RWPE1 (cell line): Measurements from ENCODE around the gene PIGV.
"Not testable (repeated sequence)": the region's sequence is repeated elsewhere in the genome, so short reads cannot be mapped to it uniquely, and the experiment has no call there.

Experiments
- CTCF ChIA-PET: fragments of 350-600 bp; sonication (Branson Sonifier 250); formaldehyde crosslinking; extraction: SDS; loops from one replicate; lab custom pipeline; 2021; lab: Yijun Ruan, JAX
- POLR2A ChIA-PET: fragments of 400-600 bp; formaldehyde crosslinking; extraction: SDS; loops from one replicate; lab custom pipeline; 2020; ENCODE audit warnings: antibody characterized with exemption; ENCODE audit not compliant: low non-redundant PET; lab: Yijun Ruan, JAX
- DNase-seq: peaks from one replicate; pipeline ENCODE4 v3.0.0; 2012; ENCODE audit warnings: low spot score
- H3K27ac ChIP-seq: fragments of 450-650 bp; 2 replicates; pipeline ENCODE4 v1.5.1; 2017
- TF ChIP-seq, protein P1 (sequence below): fragments of 450-650 bp; conservative IDR thresholded peaks from 2 replicates; pipeline ENCODE4 v1.5.1; 2017; ENCODE audit warnings: low read depth, mild to moderate bottlenecking

Gene PIGV

DNA sequence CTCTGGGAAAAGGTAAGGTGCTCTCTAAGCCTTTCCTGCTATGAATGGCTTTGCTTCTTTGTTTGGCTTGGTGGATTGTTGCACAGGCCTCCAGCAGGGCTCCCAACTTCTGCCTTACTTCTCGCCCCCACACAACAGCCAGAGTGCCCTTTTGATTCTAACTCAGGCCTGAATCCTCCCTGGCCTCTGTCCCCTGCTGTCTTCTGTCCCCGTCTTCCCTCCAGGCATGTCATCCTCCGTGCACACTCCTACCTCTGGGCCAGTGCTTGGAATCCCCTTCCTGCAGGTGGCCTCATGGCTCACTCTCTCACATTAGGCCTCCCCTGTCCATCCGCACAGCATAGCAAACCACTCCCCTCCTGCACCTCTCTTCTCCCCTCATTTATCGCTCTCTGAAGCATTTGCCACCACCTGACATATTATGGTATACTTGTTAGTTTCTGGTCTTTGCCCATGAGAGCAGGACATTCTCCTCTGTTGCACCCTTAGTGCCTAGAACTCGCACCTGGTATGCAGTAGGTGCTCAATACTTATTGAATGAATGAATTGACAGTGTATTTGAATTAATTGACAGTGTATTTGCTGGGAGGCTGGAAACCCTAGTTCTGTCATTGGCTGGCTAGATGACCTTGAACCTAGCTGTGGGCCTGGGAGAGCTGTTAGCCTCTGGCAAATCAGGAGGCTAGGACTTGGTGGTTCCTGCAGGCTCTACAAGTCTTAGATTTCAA lies 41.6 kb downstream of the PIGV start:
- CTCF ChIA-PET = interaction anchor here (0.6 to 1.4 kb wide), 2 partner anchors 19 to 57 kb away, joined by 3 to 5 read pairs; no protein-coding TSS in a partner anchor
- TF ChIP-seq, protein P1, sequence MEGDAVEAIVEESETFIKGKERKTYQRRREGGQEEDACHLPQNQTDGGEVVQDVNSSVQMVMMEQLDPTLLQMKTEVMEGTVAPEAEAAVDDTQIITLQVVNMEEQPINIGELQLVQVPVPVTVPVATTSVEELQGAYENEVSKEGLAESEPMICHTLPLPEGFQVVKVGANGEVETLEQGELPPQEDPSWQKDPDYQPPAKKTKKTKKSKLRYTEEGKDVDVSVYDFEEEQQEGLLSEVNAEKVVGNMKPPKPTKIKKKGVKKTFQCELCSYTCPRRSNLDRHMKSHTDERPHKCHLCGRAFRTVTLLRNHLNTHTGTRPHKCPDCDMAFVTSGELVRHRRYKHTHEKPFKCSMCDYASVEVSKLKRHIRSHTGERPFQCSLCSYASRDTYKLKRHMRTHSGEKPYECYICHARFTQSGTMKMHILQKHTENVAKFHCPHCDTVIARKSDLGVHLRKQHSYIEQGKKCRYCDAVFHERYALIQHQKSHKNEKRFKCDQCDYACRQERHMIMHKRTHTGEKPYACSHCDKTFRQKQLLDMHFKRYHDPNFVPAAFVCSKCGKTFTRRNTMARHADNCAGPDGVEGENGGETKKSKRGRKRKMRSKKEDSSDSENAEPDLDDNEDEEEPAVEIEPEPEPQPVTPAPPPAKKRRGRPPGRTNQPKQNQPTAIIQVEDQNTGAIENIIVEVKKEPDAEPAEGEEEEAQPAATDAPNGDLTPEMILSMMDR = no peak
- peak overlapping the region; percentile 30 for H3K27ac ChIP-seq
- no peak for DNase-seq
- POLR2A ChIA-PET = interaction anchor here (0.7 kb wide), 1 partner anchor 131 kb away, joined by 3 read pairs; the partner anchor contains the start of gene KDF1

DNA sequence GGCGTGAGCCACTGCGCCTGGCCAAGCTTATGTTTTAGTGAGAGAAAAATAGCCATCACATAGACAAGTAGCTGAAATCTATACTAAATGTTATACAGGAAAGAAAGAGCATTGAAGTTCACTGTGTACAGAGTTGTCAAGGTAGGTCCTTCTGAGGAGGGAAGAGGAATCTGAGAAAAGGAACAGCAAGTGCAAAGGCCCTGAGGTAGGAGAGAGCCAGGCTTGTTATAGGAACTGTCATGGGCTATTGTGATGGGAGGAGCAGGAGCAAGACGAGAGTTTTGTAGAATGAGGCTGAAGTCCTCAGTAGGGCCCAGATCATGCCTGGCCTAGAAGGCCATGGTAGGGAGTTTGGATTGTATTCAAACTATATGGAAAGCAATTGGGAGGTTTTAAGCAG lies 43.3 kb downstream of the PIGV start:
- TF ChIP-seq, protein P1 = no peak
- no peak for DNase-seq
- no peak overlapping the region for H3K27ac ChIP-seq
- POLR2A ChIA-PET = no interaction called here
- CTCF ChIA-PET = interaction anchor here (0.6 to 1.4 kb wide), 2 partner anchors 21 to 215 kb away, joined by 3 to 4 read pairs; no protein-coding TSS in a partner anchor

DNA sequence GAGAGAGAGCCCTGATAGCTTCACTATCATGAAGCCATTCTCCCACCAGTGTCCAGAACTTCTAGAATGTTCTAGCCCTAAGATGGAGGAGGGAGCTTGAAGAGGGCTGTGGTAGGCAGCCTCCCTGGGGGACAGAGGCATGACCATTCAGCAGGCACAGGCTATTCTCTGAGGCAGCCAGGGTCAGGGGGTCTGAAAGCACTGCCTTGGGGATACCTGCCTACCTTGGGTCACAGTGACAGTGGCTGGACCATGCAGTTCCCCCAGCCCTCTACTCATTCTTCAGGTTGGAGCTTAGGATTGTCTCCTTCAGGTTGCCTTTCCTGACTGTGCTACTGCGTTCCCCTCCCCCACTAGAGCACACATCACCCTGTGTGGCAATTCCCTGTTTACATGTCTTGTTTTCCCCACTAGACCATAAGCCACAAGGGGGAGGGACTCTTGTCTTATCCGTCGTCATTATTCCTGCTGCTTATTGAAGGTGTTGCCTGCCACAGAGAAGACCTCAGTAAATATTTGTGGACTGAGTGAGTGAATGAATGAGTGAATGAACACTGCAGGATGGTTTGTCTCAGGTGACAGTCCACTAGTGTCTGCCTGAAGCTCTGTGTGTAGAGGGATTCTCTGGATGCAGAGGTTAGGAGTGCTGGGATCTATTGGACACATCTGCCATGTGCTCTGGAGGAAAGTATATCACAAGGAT lies 43.9 kb downstream of the PIGV start:
- TF ChIP-seq, protein P1 = no peak
- POLR2A ChIA-PET = no interaction called here
- DNase-seq = no peak
- CTCF ChIA-PET = interaction anchor here (0.9 kb wide), 1 partner anchor 20 kb away, joined by 3 read pairs; no protein-coding TSS in a partner anchor
- peak overlapping the region; percentile 18; the same call in 1 of the 2 replicates for H3K27ac ChIP-seq

DNA sequence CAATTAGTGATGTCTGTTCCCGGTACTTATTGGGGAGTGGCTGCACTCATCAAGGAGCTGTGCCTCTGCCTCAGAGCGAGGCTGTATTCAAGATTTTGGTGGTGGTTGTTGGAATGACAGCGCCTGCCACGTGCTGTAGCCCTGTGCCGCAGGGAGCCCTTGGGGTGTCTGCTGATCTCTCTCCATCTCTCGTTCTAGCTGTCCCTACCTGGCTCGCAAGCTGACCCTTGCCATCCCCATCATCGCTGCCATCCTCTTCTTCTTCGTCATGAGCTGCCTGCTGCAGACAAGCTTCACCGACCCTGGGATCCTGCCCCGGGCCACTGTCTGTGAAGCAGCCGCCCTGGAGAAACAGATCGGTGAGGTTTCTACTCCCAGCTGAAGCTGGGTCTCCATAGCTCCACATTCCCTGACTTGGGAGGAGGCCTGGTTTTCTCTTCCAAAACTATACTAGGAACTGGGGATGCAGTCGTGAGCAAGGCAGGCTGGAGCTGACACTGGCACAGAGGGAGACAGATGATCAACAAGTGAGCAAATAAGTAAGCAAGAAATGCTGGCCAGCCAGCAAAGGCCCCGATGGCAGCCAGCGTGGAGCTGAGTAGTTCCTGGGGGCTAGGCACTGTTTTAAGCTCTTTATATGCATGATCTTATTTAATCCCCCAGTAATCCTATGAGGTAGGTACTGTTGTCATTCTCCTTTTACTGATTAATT lies 44.7 kb downstream of the PIGV start:
- TF ChIP-seq, protein P1 = no peak
- ChIA-PET POLR2A (no interaction called here), CTCF (interaction anchor here (0.9 kb wide), 1 partner anchor 19 kb away, joined by 3 read pairs; no protein-coding TSS in a partner anchor)
- peak overlapping the region; percentile 18 for H3K27ac ChIP-seq
- no peak for DNase-seq

DNA sequence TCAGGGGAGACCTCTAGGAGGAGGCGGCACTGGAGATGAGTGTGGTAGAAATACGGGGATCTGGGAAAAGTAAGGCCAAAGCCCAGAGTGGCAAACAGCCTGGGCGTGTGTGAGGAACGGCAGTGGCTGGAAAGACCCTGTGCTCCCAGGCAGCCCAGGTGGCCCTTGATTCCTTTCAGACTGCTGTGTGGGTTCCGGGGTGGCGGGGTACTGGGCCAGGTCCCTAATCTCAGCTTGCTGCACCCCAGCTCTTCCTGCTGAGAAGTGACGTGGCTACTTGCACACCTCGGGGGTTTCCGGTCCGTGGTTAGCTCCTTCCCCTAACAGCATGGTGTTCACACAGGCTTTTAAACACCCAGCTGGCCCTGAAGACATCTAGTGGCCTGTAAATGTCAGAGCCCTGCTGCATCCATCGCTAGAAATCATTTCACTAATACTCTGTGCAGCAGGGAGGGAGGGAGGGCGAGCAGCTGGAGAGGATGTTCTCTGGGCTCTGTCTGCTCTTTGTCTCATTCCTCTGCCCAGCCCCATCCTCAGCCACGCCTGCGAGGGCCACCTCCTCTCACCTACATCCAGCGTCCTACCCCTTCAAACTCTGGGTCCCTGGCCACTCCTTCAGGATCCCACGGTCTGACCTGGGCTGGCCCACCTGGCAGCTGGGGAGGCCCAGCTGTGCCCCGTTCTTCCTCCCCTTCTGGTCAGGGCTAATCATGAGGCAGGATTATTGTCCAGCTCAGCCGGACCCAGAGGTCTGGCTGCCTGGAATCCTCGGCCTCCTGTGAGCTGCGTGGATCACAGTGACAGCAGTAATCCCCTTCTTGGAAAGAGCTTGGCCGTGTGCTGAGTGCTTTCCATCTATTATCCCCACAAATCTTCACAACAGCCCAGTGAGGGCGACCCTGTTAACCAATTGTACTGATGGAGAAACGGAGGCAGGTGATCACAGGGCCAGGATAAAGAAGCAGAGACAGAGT lies 46.0 kb downstream of the PIGV start:
- DNase-seq = no peak
- ChIA-PET CTCF (interaction anchor here (0.7 kb wide), 1 partner anchor 66 kb away, joined by 4 read pairs; the partner anchor contains the start of gene GPATCH3), POLR2A (interaction anchor here (0.6 kb wide), 1 partner anchor 32 kb away, joined by 3 read pairs; no protein-coding TSS in a partner anchor)
- TF ChIP-seq, protein P1 = no peak
- peak overlapping the region; percentile 36 for H3K27ac ChIP-seq

DNA sequence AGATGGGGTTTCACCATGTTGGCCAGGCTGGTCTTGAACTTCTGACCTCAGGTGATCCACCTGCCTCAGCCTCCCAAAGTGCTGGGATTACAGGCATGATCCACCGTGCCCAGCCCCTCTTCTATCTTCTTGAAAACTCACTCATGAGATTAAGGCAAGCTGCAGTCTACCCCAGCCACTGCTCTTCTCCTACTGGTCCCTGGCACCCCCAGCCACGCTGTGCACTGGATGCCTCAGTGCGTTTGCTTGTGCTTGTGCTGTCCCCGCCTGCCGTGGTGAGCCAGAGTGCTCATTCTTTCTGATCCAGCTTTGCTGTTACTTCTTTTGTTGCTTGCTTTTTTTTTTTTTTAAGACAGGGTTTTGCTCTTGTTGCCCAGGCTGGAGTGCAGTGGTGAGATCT lies 49.9 kb downstream of the PIGV start:
- POLR2A ChIA-PET, DNase-seq, H3K27ac ChIP-seq, CTCF ChIA-PET: not testable (repeated sequence)
